Activated T-cell treated with anti-CD3 and anti-CD28 coated beads, Interleukin-2, amount 50 U/mL, for 48 hours (primary cell): ENCODE data around the gene SNRPB.

Experiments used
- DNase-seq, 2 experiments: peaks; one replicate each; pipeline ENCODE4 v3.0.0-alpha.2; 2020

SNRPB gene

GRCh38 chr20:2418388-2418787, 52.2 kb downstream of the SNRPB start:
- no peak for DNase-seq

GRCh38 chr20:2417213-2417541, 53.4 kb downstream of the SNRPB start:
- DNase-seq = no peak

- DNase-seq = no peak
Observed at GRCh38 chr20:2416541-2417212, 53.9 kb downstream of the SNRPB start.
